ENCODE measurements around the gene MADCAM1. TPM values are rescaled to one million over a fixed set of nuclear protein-coding genes. Genes with fewer than 3 reads are reported as not detected.
"Not testable (repeated sequence)": the region's sequence is repeated elsewhere in the genome, so short reads cannot be mapped to it uniquely, and the experiment has no call there.

The MADCAM1 gene
- total RNA-seq (under 1 TPM in 1 of 2 donors, not detected in 1; 0.52 TPM), polyA plus RNA-seq (ENCODE audit: insufficient read length in 6 of 6) (10 to 100 TPM in 3 of 6 donors, 1 to 10 TPM in 3; 4.9 to 11.7 (median 8.9) TPM)
- long read RNA-seq, donor 1 = 0 reads
- long read RNA-seq, donor 2, partial matches to known transcripts = 0 of 1 reads
- long read RNA-seq, donor 2, other reads (novel, unspliced or antisense) = 0 of 1 reads
- long read RNA-seq, donor 3, partial matches to known transcripts = 0 of 1 reads
- long read RNA-seq, donor 3, other reads (novel, unspliced or antisense) = 0 of 1 reads
- long read RNA-seq, donor 4 = 0 reads
- long read RNA-seq, donor 5 = 0 reads
- long read RNA-seq, donor 6, partial matches to known transcripts = 0 of 1 reads
- long read RNA-seq, donor 6, other reads (novel, unspliced or antisense) = 0 of 1 reads
- long read RNA-seq, donor 7, partial matches to known transcripts = 0 of 1 reads
- long read RNA-seq, donor 7, other reads (novel, unspliced or antisense) = 0 of 1 reads
- long read RNA-seq, donor 8, partial matches to known transcripts = 0 of 3 reads
- long read RNA-seq, donor 8, other reads (novel, unspliced or antisense) = 0 of 3 reads
- long read RNA-seq, donor 9 = 0 reads
- long read RNA-seq, donor 10, partial matches to known transcripts = 0 of 2 reads
- long read RNA-seq, donor 10, other reads (novel, unspliced or antisense) = 2 of 2 reads
- long read RNA-seq, donor 11 = 0 reads
- long read RNA-seq, donor 12, partial matches to known transcripts = 0 of 3 reads
- long read RNA-seq, donor 12, other reads (novel, unspliced or antisense) = 0 of 3 reads

DNA sequence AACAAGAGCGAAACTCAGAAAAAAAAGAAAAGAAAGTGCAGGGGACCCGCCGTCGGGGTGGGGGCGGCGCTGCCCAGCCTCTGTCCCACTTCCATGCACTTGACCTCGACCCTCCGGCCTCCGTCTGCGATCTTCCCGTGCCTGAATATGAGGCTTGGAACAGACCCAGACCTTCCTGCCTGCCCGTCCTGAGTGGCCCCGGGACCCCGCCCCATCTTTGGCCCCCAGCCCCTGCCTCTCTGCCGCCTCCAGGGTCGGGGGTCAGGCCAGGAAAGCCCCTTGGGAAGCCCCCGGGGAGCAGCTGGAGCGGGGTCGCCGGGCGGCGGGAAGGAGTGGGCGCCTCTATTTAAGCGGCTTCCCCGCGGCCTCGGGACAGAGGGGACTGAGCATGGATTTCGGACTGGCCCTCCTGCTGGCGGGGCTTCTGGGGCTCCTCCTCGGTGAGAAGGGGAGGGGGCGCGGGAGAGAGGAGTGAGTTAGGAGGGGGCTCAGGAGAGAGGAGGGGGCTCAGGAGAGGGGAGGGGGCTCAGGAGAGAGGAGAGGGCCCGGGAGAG, at the start of gene MADCAM1:
MADCAM1 (plus strand) TSS at position 375 of the 554 bp plus-strand sequence; CDS start at position 389, 14 bp downstream.
- intact Hi-C loops (cut with DNase I) = no loop called here

GRCh38 chr19:447064-447426, 49.2 kb upstream of the MADCAM1 start:
- DNase-seq (peak in 1 of 4 donors; percentile 60), ATAC-seq (no peak)
- H3K27ac ChIP-seq = peak overlapping the region in 1 of 2 donors; percentile 41
- peaks cover 0 to 14% of the 10 kb centered on the region in 2 donors for H3K9me3 ChIP-seq
- no peak for TF ChIP-seq CTCF (IDR thresholded peaks at IDR 0.05)
- peaks cover 0 to 7% of the 10 kb centered on the region in 2 donors for H3K27me3 ChIP-seq
- no peak overlapping the region for H3K4me3 ChIP-seq
- intact Hi-C loops (cut with DNase I) = no loop called here
- H3K36me3 ChIP-seq = no peaks in the 10 kb centered on the region
- no peaks in the 10 kb centered on the region for H3K4me1 ChIP-seq

More for the DNA sequence above, at the start of gene MADCAM1:
- Histone ChIP-seq H3K9me3 (no peaks in the 10 kb centered on the region), H3K27ac (no peak within 1 kb of the TSS), H3K4me1 (peaks cover 0 to 15% of the 10 kb centered on the region in 2 donors), H3K4me3 (no peak within 1 kb of the TSS), H3K27me3 (peaks cover 27 to 65% of the 10 kb centered on the region in 2 donors), H3K36me3 (no peaks in the 10 kb centered on the region)
- DNase-seq (peak in 1 of 4 donors; percentile 68), ATAC-seq (no peak)
- no peak for TF ChIP-seq CTCF (IDR thresholded peaks at IDR 0.05)

GRCh38 chr19:447816-448560, 48.3 kb upstream of the MADCAM1 start:
- H3K36me3 ChIP-seq = no peaks in the 10 kb centered on the region
- H3K9me3 ChIP-seq = peaks cover 0 to 14% of the 10 kb centered on the region in 2 donors
- H3K27me3 ChIP-seq = peaks cover 0 to 7% of the 10 kb centered on the region in 2 donors
- H3K4me1 ChIP-seq = no peaks in the 10 kb centered on the region
- ATAC-seq = peak; percentile 44
- no peak overlapping the region for H3K4me3 ChIP-seq
- TF ChIP-seq CTCF (IDR thresholded peaks at IDR 0.05) = no peak
- H3K27ac ChIP-seq = peak overlapping the region in 1 of 2 donors; percentile 41
- intact Hi-C loops (cut with DNase I) = no loop called here
- DNase-seq = peak in 2 of 4 donors; percentile 28 to 67

GRCh38 chr19:449916-450315, 46.4 kb upstream of the MADCAM1 start:
- intact Hi-C loops (cut with DNase I) = no loop called here
- Histone ChIP-seq H3K9me3 (peaks cover 0 to 14% of the 10 kb centered on the region in 2 donors), H3K36me3 (no peaks in the 10 kb centered on the region), H3K27me3 (peaks cover 0 to 7% of the 10 kb centered on the region in 2 donors), H3K27ac (no peak overlapping the region), H3K4me1 (no peaks in the 10 kb centered on the region), H3K4me3 (no peak overlapping the region)
- DNase-seq = peak in 1 of 4 donors; percentile 56
- TF ChIP-seq CTCF (IDR thresholded peaks at IDR 0.05) = no peak
- no peak for ATAC-seq

DNA sequence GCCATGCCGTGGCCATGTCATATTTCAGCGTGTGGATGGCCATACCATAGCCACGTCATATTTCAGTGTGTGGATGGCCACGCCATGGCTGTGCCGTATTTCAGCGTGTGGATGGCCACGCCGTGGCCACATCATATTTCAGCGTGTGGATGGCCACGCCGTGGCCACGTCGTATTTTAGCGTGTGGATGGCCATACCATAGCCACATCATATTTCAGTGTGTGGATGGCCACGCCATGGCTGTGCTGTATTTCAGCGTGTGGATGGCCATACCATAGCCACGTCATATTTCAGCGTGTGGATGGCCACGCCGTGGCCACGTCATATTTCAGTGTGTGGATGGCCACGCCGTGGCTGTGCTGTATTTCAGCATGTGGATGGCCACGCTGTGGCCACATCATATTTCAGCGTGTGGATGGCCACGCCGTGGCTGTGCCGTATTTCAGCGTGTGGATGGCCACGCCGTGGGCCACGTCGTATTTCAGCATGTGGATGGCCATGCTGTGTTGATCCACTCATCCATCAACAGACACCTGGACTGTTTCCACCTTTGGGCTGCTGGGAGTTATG, 45.3 kb upstream of the MADCAM1 start:
- H3K27ac ChIP-seq; ATAC-seq; H3K27me3 ChIP-seq; intact Hi-C loops (cut with DNase I); DNase-seq; H3K4me1 ChIP-seq; H3K36me3 ChIP-seq; H3K4me3 ChIP-seq: not testable (repeated sequence)
- peaks cover 0 to 14% of the 10 kb centered on the region in 2 donors for H3K9me3 ChIP-seq
